Posterior cingulate gyrus (tissue), 11 donors: ENCODE data around the gene SLC25A1.
"Not testable (repeated sequence)": the region's sequence is repeated elsewhere in the genome, so short reads cannot be mapped to it uniquely, and the experiment has no call there.

ENCODE experiments used
- DNase-seq, 10 donors: peaks; one replicate each; pipeline versions ENCODE4 v3.0.0 to v3.0.0-alpha.2; 2020 to 2021; ENCODE audit warnings: mixed read lengths in 3 of 10
- intact Hi-C: fragments of 100-400 bp; cut with DNase I; formaldehyde crosslinking; loops from one replicate; pipeline ENCODE4 v1.15.1; 2023

The SLC25A1 gene

GRCh38 chr22:19169002-19169946, 9.3 kb downstream of the SLC25A1 start:
- DNase-seq, result no peak
- intact Hi-C loops, result no loop called here

- DNase-seq, result no peak
- intact Hi-C loops, result no loop called here
These were observed 10.2 kb downstream of the SLC25A1 start for GRCh38 chr22:19168088-19168890.

DNA sequence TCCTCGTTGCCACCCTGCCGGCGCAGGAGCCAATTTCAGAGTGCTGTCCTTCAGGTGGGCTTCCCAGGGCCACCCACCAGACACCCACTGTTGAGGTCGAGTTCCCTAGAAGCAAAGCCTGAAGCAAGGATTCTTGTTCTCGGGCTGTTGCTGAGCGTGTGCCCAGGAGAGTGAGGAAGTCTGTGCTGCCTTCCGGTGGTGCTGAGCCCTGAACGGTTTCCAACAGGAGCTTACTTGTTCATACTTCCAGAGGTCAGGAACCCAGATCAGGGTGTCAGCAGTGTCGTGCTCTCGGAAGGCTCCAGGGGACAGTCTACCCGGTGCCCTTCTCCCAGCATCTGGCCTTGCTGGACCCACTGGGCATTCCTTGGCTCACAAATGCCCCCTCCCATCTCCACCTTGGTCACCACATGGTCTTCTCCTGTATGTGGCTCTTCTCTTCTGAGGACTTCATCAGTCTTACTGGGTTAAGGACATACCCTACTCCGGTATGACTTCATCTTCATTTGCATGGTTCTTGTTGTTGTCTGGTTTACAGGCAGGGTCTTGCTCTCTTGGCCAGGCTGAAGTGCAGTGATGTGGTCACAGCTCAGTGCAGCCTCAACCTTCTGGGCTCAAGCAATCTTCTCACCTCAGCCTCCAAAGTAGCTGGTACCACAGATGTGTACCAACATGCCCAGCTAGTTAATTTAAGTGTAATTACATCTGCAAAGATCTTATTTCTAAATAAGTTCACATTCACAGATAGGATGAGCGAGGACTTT, 11.2 kb downstream of the SLC25A1 start:
- intact Hi-C loops, result no loop called here
- no peak for DNase-seq

GRCh38 chr22:19166421-19166820, 12.1 kb downstream of the SLC25A1 start:
- intact Hi-C loops, result no loop called here
- no peak for DNase-seq

GRCh38 chr22:19164425-19164824, 14.1 kb downstream of the SLC25A1 start:
- DNase-seq, result no peak
- intact Hi-C loops, result no loop called here

- DNase-seq, intact Hi-C loops: not testable (repeated sequence)
These were observed 19.9 kb downstream of the SLC25A1 start for GRCh38 chr22:19158649-19159048.

GRCh38 chr22:19156109-19156508, 22.4 kb downstream of the SLC25A1 start:
- DNase-seq, intact Hi-C loops: not testable (repeated sequence)

DNA sequence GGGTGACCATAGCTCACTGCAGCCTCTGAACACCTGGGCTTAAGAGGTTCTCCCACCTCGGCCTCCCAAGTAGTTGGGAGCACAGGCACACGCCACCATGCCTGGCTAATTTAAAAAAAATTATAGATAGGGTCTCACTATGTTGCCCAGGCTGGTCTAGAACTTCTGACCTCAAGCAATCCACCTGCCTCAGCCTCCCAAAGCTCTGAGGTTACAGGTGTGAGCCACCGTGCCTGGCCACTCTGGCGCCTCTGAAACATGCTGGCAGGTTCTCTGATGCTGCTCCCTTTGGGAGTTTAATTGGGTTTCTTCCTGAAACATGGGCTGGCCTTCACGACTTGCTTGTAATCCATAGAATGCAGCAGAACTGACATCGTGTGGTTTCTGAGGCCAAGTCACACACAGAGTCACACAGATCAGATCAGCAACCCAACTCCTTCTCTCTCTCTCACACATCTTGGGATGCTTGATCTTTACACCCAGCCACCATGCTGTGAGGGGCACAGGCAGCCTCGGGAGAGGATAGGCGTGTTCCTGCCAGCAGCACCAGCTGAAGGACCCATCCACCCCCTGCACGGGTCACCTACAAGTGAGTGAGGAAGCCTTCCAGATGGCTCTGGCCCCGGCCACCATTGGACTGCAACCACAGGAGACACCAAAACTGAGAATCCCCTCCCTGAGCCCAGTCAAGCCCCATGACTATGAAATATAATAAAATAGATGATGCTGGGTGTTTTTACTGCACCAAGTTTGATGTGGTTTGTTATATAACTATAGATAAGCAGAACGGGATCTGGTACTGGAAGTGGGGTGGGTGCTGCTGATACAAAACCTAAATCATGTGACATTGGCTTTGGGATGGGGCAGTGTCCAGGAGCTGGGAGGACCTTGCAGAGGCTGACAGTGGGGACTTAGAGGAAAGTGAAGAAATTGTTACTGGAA, 25.3 kb downstream of the SLC25A1 start:
- DNase-seq, result no peak
- intact Hi-C loops, result no loop called here

DNA sequence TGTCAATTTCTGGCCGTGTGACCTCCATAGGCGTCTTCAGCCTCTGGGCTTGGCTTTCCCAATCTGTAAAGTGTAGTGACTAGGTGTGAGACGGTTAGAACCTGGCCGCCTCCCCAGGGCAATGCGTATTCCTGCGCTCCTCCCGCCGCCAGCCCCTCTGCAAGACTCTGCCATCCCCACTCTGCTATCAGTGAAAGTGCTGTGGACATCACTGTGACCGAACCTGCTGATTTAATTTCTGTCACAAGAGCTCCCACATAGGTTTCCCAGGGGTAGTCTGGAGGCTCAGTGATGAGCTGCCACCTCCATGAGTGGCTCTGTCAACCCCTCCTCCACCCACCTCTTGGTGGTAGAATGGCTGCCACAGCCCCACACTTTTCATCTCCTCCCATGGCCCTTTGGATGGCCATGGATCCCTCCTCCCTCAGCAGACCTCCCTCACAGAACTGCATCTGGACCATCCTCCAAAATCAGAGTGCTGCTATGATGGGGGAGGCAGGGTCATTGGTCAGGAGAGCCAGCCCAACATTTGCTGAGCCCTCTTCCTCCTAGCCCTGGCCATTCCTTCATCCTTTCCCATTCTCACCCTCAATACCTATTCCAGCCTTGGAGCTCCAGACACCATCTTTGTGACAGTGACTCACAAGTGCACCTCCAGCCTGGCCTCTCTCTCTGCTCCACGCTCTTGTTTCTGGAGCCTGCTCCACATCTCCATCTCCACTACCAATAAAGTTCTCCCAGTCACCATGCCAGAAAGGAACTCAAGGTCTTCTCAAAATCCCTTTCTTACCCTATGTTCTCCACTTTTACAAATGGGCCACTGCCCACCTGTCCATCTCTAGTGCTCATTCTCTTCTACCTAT, 27.0 kb downstream of the SLC25A1 start:
- intact Hi-C loops, result no loop called here

GRCh38 chr22:19150482-19151328, 27.8 kb downstream of the SLC25A1 start:
- intact Hi-C loops, result no loop called here
- DNase-seq, result peak in 1 of 10 donors; percentile 50

More for the DNA sequence above, 27.0 kb downstream of the SLC25A1 start:
- DNase-seq, result peak in 1 of 10 donors; percentile 63

- no peak for DNase-seq
- intact Hi-C loops, result no loop called here
These were observed 28.5 kb downstream of the SLC25A1 start, which contains the start of gene GSC2 for GRCh38 chr22:19149991-19150390. GSC2 (minus strand) TSS chr22:19150292; CDS start chr22:19150283, 9 bp downstream.

GRCh38 chr22:19149047-19149883, 29.3 kb downstream of the SLC25A1 start:
- no peak for DNase-seq
- intact Hi-C loops, result no loop called here

DNA sequence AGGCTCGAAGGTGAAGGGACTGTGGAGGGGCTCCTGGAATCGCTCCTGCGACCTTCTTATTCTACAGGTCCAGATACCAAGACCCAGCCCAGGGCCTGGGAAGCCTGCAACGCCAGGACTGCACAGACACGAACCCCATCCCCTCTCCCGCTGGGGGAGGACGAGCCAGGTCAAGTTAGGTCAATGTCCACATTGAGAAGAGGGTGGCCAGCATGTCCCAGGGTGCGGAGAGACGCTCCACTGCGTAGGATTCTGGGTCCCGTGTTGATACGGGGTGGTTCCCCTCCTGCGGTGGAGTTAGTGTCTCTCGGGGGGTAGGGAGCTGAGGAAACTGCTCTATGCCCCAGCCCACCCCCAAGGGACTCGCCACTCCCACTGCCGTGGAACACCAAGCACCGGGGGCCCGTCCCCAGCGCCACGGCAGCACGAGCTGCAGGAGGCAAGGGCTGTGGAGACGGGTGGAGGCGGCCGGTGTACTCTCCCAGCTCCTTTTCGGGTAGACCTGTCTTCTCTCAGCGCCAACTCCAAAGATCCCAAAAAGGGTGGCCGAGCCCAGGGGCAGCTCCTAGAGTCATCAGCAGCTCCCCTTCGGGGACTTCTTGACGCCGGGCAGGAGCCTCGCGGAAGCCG, 30.0 kb downstream of the SLC25A1 start:
- no peak for DNase-seq
- intact Hi-C loops, result no loop called here

DNA sequence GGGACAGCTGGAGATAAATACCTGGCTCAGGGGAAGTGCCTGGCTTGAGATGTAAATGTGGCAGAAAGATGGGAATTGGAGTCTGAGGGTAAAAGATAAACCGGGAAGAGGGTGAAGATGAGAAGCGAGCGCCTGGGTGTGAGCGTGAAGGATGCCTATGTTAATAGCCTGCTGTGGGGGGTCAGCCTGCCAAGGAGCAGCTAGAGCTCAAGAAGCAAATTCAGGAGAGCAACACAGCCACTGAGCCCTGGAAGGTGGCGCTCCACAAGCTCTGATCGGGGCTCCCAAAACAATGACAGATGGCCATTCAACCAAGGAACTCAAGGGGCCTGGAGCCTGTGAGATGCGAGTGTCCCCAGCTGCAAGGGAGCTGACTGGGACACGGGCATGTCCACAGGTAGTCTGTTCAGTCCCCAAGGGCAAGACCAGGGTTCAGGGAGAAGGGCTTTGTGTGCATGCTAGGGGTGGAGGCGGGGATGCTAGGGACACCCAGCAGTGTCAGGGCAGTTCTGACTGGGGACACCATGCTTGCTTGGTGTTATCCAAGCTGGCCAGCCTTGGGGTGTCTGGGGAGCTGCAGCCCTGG, 31.2 kb downstream of the SLC25A1 start:
- DNase-seq, result no peak
- intact Hi-C loops, result no loop called here

DNA sequence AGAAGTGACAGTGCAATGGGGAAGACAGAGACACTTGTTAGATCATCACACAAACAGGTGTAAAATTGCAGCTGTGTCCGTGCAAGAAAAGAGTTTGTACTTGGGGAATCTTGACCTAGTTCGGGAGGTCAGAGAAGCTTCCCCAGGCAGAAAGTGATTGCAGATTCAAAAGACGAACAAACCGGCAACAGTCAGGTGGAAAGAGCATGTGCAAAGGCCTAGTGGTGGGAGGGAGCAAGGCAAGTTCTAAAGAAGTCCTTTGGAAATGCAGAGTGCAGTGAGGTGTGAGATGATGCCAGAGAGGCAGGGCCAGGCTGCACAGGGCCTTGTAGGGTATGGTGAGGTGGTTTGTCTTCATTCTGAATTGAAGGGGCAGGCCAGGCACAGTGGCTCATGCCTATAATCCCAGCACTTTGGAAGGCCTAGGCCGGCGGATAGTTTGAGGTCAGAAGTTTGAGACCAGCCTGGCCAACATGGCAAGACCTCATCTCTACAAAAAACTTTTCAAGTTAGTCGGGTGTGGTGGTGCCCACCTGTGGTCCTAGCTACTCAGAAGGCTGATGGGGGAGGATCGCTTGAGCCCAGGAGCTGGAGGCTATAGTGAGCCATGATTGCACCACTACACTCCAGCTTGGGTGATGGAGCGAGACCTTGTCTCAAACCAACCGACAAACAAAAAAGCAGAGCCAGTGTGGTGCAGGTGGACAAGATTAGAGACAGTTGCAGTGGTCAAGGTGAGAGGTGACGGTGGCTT, 32.1 kb downstream of the SLC25A1 start:
- intact Hi-C loops, result no loop called here

More for the DNA sequence above, 32.1 kb downstream of the SLC25A1 start:
- DNase-seq, result no peak
